ENCODE results near the gene KCTD7.
"Not testable (repeated sequence)": the region's sequence is repeated elsewhere in the genome, so short reads cannot be mapped to it uniquely, and the experiment has no call there.

Gene KCTD7

GRCh38 chr7:66619341-66619948 is 9.2 kb upstream of the KCTD7 start:
- not testable (repeated sequence) for DNase-seq

GRCh38 chr7:66626331-66626934 is 2.2 kb upstream of the KCTD7 start:
- DNase-seq, result no peak

- DNase-seq, result peak; percentile 45
These were observed 1.5 kb upstream of the KCTD7 start for GRCh38 chr7:66627151-66627681.

GRCh38 chr7:66627881-66628360 is 760 bp upstream of the KCTD7 start:
- no peak for DNase-seq

- DNase-seq, result peak; percentile 73
These were observed 761 bp downstream of the KCTD7 start for GRCh38 chr7:66629222-66630062.

- no peak for DNase-seq
These were observed 1.9 kb downstream of the KCTD7 start for GRCh38 chr7:66630531-66630930.

- DNase-seq, result no peak
These were observed 2.8 kb downstream of the KCTD7 start for GRCh38 chr7:66631471-66631870.

GRCh38 chr7:66634816-66635215 is 6.1 kb downstream of the KCTD7 start:
- no peak for DNase-seq

GRCh38 chr7:66635322-66635981 is 6.8 kb downstream of the KCTD7 start:
- DNase-seq, result not testable (repeated sequence)

- not testable (repeated sequence) for DNase-seq
These were observed 7.4 kb downstream of the KCTD7 start for GRCh38 chr7:66635982-66636546.

- no peak for DNase-seq
These were observed 9.8 kb downstream of the KCTD7 start for GRCh38 chr7:66638309-66639099.

- no peak for DNase-seq
These were observed 11.1 kb downstream of the KCTD7 start for GRCh38 chr7:66639773-66640172.

GRCh38 chr7:66640802-66641525 is 12.3 kb downstream of the KCTD7 start:
- no peak for DNase-seq

- DNase-seq, result no peak
These were observed 12.8 kb downstream of the KCTD7 start for GRCh38 chr7:66641526-66641871.

- DNase-seq, result no peak
These were observed 13.5 kb downstream of the KCTD7 start for GRCh38 chr7:66642186-66642585.

- no peak for DNase-seq
These were observed 14.3 kb downstream of the KCTD7 start for GRCh38 chr7:66642932-66643331.

GRCh38 chr7:66643395-66643794 is 14.7 kb downstream of the KCTD7 start:
- DNase-seq, result no peak

GRCh38 chr7:66651026-66651425 is 22.3 kb downstream of the KCTD7 start:
- DNase-seq, result not testable (repeated sequence)

- DNase-seq, result not testable (repeated sequence)
These were observed 25.1 kb downstream of the KCTD7 start for GRCh38 chr7:66653719-66654274.

- DNase-seq, result peak; percentile 98
These were observed 25.8 kb downstream of the KCTD7 start for GRCh38 chr7:66654275-66655112.

Measured in NCI-H146 (cell line).